HFF-Myc (cell line): Measurements from ENCODE around the gene SGCD.

Experiments used
- DNase-seq: peaks from one replicate; pipeline ENCODE4 v3.0.0-alpha.2; 2011; ENCODE audit warnings: low read depth; ENCODE audit errors: extremely low read depth
- H3K4me3 ChIP-seq: replicated peaks from 2 replicates; pipeline ENCODE4 v1.5.1; 2011; ENCODE audit warnings: low read depth, mild to moderate bottlenecking, control low read depth, low read length
- TF ChIP-seq, protein P1 (sequence below): IDR thresholded peaks from 2 replicates; pipeline ENCODE4 v1.5.1; 2012; ENCODE audit warnings: mild to moderate bottlenecking, low read depth, low read length, control low read depth; ENCODE audit errors: missing control alignments

The SGCD gene

GRCh38 chr5:156386976-156387375, 60.0 kb downstream of the SGCD start:
- no peak overlapping the region for H3K4me3 ChIP-seq
- no peak for DNase-seq
- TF ChIP-seq, protein P1, sequence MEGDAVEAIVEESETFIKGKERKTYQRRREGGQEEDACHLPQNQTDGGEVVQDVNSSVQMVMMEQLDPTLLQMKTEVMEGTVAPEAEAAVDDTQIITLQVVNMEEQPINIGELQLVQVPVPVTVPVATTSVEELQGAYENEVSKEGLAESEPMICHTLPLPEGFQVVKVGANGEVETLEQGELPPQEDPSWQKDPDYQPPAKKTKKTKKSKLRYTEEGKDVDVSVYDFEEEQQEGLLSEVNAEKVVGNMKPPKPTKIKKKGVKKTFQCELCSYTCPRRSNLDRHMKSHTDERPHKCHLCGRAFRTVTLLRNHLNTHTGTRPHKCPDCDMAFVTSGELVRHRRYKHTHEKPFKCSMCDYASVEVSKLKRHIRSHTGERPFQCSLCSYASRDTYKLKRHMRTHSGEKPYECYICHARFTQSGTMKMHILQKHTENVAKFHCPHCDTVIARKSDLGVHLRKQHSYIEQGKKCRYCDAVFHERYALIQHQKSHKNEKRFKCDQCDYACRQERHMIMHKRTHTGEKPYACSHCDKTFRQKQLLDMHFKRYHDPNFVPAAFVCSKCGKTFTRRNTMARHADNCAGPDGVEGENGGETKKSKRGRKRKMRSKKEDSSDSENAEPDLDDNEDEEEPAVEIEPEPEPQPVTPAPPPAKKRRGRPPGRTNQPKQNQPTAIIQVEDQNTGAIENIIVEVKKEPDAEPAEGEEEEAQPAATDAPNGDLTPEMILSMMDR = no peak

GRCh38 chr5:156387391-156387790, 60.4 kb downstream of the SGCD start:
- TF ChIP-seq, protein P1 = no peak
- DNase-seq = no peak
- no peak overlapping the region for H3K4me3 ChIP-seq

DNA sequence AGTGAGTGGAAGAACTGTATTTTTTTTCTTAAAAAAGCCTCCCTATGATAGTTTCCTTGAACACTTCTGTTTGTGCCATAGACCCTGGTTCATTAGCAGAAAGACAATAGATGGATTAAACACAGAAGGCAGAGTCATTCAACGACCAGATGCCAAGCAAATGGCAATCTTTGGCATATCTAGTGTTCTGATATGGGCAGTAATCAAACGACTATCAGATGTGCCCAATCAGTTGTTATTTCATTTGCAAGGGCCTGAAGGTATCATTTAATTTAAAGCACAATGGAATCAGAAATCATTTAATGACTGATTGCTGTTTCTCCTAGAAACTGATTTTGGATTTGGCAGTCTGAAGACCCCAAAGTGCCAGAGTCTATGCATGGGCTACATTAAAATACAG, 61.3 kb downstream of the SGCD start:
- TF ChIP-seq, protein P1 = no peak
- no peak overlapping the region for H3K4me3 ChIP-seq
- DNase-seq = no peak

GRCh38 chr5:156391139-156391538, 64.2 kb downstream of the SGCD start:
- no peak overlapping the region for H3K4me3 ChIP-seq
- TF ChIP-seq, protein P1 = no peak
- DNase-seq = no peak

- DNase-seq = no peak
- TF ChIP-seq, protein P1 = no peak
Measured at GRCh38 chr5:156393980-156394379, 67.0 kb downstream of the SGCD start.

GRCh38 chr5:156394642-156395305, 67.8 kb downstream of the SGCD start:
- no peak for DNase-seq

More at GRCh38 chr5:156393980-156394379, 67.0 kb downstream of the SGCD start:
- no peak overlapping the region for H3K4me3 ChIP-seq

More at GRCh38 chr5:156394642-156395305, 67.8 kb downstream of the SGCD start:
- TF ChIP-seq, protein P1 = no peak
- H3K4me3 ChIP-seq = no peak overlapping the region
